ENCODE data around the gene CDKN3.
A peak's percentile ranks its signal among the peaks of the same experiment; 100 is the strongest.
"Not testable (repeated sequence)": the region's sequence is repeated elsewhere in the genome, so short reads cannot be mapped to it uniquely, and the experiment has no call there.

The CDKN3 gene

GRCh38 chr14:54424479-54424901 lies 27.7 kb downstream of the CDKN3 start:
- no peak for DNase-seq (ENCODE audit: low read depth in 2 of 2)

DNA sequence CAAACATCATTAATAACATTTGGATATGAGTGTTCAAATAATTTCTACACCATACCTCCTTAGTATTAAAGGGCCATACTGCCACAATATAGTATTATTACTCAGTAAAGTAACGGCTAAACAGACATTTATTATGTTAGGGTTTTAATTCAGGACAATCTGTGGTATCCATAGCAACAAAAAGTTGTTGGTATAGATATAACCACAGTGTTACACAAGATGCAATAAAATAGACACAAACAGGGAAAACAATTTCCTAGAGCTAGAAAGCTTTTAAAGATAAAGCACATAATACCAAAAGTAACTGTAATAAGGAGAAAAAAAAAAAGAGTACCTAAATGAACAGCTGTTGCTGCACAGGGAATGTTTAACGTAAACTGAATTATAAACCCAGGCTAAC lies 28.3 kb downstream of the CDKN3 start:
- no peak for DNase-seq (ENCODE audit: low read depth in 2 of 2)

DNA sequence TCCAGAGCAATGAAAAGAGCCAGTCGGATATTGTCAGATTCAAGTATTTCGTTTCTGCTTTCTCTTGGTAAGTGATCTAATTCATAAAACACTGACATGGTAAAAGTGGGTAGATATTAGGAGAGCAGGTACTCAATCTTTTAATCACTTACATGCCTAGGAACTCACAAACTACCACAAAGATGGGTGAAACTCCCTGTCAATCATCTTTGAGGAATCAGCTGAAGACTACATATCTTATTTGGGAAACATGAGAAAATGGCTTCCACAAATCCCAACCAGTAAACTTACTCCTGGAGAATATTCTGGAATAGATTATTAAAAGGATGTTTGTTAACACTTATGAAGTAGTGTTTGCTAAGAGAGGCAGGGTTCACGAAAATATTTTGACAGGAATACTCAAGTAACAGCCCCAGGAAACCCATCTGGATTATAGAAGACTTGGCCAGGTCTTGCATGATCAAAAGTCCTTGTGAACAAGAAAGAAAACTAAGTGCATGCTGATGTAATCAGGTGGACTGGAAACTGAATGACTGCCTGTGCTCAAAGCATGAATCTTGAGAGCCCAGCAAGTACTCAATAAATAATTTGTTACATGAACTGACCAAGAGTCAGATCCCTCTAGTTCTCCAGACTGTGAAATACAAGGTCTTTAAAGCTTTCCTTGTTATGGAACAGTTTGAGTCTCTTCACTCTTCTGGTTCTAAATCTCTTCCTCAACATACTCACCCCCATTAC lies 28.9 kb downstream of the CDKN3 start:
- no peak for DNase-seq (ENCODE audit: low read depth in 2 of 2)

GRCh38 chr14:54427871-54428270 lies 31.1 kb downstream of the CDKN3 start:
- no peak for DNase-seq (ENCODE audit: low read depth in 2 of 2)

- DNase-seq (ENCODE audit: low read depth in 2 of 2): no peak
Measured at GRCh38 chr14:54428527-54428926, 31.7 kb downstream of the CDKN3 start.

DNA sequence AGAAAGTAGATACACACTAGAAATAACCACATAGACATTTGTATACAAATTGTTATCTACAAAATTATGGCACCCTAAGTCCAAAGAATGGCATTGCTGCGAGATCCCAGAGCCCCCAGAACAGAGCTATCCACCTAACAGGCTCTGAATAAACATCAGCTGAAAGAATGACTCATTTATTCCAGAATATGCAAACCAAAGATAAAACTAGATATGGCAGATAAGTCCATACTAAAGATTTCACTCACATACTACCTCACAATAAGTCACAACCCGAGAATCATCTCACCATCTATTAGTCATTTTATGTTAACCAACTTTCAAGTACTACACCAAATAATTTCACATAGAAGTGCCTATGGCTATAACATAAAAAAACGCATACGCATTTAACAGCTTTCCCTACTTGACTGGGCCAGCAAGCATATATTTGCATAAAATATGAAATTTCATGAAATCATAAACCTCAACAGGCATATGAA lies 38.7 kb downstream of the CDKN3 start:
- no peak for DNase-seq (ENCODE audit: low read depth in 2 of 2)

- DNase-seq (ENCODE audit: low read depth in 2 of 2): not testable (repeated sequence)
Measured at GRCh38 chr14:54437954-54438353, 41.1 kb downstream of the CDKN3 start.

- no peak for DNase-seq (ENCODE audit: low read depth in 2 of 2)
Measured at GRCh38 chr14:54438703-54439102, 41.9 kb downstream of the CDKN3 start.

DNA sequence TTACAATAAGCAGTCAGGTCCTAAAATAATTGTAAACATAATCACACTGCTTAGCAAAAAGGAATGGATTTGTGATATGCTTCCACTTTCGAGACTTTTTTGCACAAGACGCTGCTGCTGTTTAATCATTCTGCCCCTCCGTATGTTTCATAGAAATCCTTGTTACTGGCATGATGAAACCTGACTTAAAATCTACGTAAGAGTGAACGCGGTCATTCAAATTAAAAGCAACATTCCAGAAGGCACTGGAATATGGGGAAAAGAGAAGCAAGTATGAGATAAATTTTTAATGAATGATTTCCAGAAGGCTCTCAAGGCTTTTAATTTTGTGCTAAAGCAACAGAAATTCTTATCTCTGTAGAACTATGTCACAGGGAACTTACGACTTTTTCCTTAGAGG lies 43.2 kb downstream of the CDKN3 start:
- no peak for DNase-seq (ENCODE audit: low read depth in 2 of 2)

DNA sequence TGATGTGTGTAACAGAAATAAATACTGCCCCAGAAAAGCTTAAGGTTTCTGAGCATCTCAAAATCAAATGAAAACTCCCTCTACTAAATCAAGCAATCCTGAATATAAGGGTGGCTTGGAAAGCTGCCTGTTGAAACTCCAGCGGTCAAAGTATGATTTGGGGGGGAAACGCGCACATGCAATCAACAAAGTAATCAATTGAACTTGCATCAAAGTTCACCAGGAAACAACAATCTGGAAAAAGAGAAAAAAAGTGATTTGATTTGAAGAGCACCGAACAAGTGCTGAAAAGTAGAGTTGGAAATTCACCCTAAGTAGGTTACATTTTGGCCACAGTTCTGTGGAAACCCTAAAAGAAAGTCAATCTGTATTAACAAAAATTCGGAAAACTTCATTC lies 43.7 kb downstream of the CDKN3 start:
- no peak for DNase-seq (ENCODE audit: low read depth in 2 of 2)

GRCh38 chr14:54440873-54441868 lies 44.4 kb downstream of the CDKN3 start, which contains the start of gene CNIH1:
Gene CNIH1, minus strand, starts transcription at chr14:54441374. Its CDS starts 47 bp downstream, at chr14:54441327.
- peak; percentile 83 to 88 for DNase-seq (ENCODE audit: low read depth in 2 of 2)

DNA sequence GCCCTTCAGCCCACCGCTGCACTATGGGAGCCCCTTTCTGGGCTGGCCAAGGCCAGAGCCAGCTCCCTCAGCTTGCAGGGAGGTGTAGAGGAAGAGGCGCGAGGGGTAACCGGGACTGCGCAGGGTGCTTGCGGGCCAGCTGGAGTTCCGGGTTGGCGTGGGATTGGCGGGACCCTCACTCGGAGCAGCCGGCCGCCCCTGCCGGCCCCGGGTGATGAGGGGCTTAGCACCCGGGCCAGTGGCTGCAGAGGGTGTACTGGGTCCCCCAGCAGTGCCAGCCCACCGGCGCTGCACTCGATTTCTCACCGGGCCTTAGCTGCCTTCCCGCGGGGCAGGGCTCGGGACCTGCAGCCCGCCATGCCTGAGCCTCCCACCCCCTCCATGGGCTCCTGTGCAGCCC lies 46.2 kb downstream of the CDKN3 start:
- DNase-seq (ENCODE audit: low read depth in 2 of 2): not testable (repeated sequence)

- DNase-seq (ENCODE audit: low read depth in 2 of 2): no peak
Measured at GRCh38 chr14:54443981-54444380, 47.2 kb downstream of the CDKN3 start.

DNA sequence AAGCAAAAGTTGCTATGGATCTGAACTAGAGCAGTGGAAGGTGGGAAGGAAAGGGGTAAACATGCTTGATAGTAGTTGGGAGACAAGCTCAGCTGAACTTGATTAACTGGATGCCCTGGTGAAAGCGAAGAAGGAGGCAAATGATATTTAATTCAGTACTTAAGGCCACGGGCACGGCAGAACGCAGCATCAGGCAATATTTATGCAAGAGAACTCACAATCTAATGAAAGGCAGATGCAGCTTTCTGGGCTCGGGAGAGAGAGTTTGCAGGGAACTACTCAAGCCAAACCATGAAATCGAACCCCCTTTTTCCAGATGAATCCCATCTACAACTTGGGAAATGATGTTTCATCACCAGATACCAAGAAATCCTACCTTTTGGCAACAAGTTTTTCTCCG lies 47.9 kb downstream of the CDKN3 start:
- no peak for DNase-seq (ENCODE audit: low read depth in 2 of 2)

DNA sequence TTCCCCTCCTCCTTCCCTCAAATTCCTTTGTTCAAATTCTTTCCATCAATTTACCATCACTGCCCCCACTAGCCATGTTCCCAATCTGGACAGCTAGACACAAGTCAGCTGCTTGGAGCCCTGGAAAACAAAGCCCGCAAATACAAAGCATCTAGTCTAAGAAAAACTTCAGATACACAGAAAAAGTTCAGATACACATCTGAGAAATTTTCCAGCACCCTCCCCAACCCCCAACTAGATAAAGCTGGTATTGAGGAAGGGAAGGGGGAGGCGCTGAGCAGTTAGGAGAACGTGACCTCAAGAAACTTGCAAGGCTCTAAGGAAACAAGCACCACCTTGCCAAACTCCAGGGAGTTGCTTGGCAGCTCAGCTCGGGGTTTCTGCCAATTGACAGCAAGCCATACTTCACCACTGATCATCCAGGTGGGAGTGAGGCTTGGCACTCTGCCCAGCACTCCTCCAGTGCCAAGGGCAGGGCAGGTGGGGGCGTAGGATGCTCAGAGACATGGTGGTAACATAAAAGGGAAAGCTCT lies 49.4 kb downstream of the CDKN3 start:
- no peak for DNase-seq (ENCODE audit: low read depth in 2 of 2)

- no peak for DNase-seq (ENCODE audit: low read depth in 2 of 2)
Measured at GRCh38 chr14:54447231-54447692, 50.5 kb downstream of the CDKN3 start.

DNA sequence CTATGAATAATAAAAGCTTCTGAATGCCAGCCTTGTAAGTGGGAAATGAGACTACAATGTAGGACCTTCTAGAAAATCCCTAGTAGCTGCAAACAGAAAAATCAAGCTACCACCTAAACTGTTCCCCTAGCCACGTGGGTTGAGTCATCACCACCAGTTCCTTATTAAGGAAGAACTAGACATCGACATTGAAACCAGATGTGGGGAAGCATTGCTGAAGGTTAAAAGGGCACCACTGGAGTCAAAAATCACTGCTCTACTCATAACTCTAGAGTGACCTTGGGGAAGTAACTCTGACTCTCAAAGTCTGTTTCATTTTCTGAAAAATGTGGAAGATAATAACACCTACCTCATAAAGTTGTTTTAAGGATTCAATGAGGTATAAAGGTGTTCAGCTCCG lies 53.7 kb downstream of the CDKN3 start:
- no peak for DNase-seq (ENCODE audit: low read depth in 2 of 2)

- DNase-seq (ENCODE audit: low read depth in 2 of 2): no peak
Measured at GRCh38 chr14:54451121-54451601, 54.4 kb downstream of the CDKN3 start.

DNA sequence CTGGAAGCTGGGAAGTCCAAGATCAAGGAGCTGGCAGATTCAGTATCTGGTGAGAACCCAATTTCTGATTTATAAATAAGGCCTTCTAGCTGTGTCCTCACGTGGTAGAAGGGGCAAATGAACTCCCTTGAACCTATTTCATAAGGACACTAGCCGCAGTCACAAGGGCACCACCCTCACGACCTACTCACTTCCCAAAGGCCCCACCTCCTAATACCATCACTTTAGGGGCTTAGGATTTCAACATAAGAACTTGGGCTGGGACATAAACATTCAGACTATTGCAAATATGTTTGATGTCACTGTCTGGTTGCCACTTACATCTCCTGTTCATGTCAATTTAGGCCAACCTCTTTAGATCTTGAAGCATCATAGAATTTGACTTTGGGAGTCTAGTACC lies 55.2 kb downstream of the CDKN3 start:
- no peak for DNase-seq (ENCODE audit: low read depth in 2 of 2)

GRCh38 chr14:54453252-54453651 lies 56.4 kb downstream of the CDKN3 start:
- DNase-seq (ENCODE audit: low read depth in 2 of 2): no peak

- not testable (repeated sequence) for DNase-seq (ENCODE audit: low read depth in 2 of 2)
Measured at GRCh38 chr14:54453990-54454389, 57.2 kb downstream of the CDKN3 start.

DNA sequence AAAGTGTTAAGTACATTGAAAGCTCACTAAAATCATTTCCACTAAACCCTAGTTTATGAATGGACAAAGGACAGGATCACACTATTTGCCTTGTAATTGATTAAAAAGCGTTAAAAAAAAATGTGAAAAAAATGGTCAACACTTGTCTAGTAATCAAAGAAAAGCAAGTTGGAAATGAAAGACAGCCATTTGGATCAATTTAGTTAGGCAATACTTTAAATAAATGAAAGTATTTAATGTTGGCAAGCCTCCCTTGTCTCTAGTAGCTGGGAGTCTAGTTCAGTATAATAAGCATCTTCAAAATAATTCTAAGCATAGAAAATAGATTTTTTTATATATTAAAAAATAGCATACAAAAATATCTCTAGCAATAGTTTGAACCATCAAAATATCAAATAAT lies 58.6 kb downstream of the CDKN3 start:
- DNase-seq (ENCODE audit: low read depth in 2 of 2): no peak

Data from activated CD8-positive, alpha-beta memory T cell treated with anti-CD3 and anti-CD28 coated beads for 4 hours (primary cell).